ENCODE results near the gene PIGP.

Gene PIGP

DNA sequence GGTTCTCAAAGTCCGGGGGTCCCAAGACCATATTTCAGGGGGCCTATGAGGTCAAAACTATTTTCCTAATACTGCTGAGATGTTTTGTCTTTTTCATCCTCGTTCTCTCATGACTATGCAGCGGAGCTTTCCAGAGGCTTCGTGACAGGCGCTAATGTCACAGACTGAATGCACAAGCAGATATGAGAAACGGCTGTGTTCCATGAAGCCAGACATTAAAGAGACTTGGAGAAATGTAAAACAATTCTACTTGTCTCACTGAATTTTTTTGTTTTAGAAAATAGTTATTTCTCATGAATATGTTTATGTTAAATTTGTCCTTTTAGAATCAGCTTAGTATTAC lies 10.3 kb downstream of the PIGP start:
- Histone ChIP-seq H3K4me1 (ENCODE audit: low read length) (no peaks in the 10 kb centered on the region), H2AFZ (ENCODE audit: low read depth, low read length) (no peak overlapping the region), H3K36me3 (replicated peaks; ENCODE audit: low read depth, low read length) (no peaks in the 10 kb centered on the region), H3K27ac (ENCODE audit: low read length) (no peak overlapping the region), H3K9ac (ENCODE audit: low read length) (no peak overlapping the region), H3K27me3 (ENCODE audit: low read depth, low read length) (no peaks in the 10 kb centered on the region), H3K4me3 (ENCODE audit: low read length) (no peak overlapping the region), H3K4me2 (ENCODE audit: low read length) (no peak overlapping the region), H3K9me3 (ENCODE audit: insufficient read depth, low read length) (no peaks in the 10 kb centered on the region), H4K20me1 (ENCODE audit: insufficient read depth, low read length) (no peaks in the 10 kb centered on the region), H3K79me2 (ENCODE audit: low read length) (no peaks in the 10 kb centered on the region)
- TF ChIP-seq, protein P1, sequence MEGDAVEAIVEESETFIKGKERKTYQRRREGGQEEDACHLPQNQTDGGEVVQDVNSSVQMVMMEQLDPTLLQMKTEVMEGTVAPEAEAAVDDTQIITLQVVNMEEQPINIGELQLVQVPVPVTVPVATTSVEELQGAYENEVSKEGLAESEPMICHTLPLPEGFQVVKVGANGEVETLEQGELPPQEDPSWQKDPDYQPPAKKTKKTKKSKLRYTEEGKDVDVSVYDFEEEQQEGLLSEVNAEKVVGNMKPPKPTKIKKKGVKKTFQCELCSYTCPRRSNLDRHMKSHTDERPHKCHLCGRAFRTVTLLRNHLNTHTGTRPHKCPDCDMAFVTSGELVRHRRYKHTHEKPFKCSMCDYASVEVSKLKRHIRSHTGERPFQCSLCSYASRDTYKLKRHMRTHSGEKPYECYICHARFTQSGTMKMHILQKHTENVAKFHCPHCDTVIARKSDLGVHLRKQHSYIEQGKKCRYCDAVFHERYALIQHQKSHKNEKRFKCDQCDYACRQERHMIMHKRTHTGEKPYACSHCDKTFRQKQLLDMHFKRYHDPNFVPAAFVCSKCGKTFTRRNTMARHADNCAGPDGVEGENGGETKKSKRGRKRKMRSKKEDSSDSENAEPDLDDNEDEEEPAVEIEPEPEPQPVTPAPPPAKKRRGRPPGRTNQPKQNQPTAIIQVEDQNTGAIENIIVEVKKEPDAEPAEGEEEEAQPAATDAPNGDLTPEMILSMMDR (IDR thresholded peaks at IDR 0.05; ENCODE audit: low read depth, low read length): no peak
- TF ChIP-seq EZH2phosphoT487 (IDR thresholded peaks at IDR 0.05; ENCODE audit: low read depth): no peak

DNA sequence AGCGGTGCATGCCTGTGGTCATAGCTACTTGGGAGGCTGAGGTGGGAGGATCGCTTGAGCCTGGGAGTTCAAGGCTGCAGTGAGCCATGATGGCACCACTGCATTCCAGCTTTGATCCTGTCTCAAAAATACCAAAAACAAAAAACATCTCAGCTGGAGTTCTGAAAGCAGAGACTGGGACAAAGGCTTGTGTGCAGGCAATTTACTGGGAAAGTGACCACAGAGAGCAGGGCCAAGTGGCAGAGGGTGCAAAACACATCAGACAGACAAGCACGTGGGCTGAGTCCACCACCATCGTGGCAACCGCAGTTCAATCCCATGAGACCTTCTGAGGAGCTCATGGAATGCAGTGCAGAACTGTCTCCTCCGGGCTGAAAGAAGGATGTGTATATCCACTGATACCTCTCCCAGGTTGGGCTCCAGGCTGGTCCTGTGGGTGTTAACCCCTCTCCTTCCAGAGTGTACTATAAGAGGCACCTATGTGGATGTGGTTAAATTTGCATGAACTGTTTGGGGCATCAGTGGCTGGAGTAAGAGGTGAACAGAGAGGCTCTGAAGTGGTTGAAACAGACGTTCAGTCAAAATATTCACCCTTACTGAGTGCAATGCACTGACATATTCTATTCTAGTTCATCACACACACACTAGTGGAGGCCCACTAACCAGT lies 10.8 kb downstream of the PIGP start:
- H3K9ac ChIP-seq (ENCODE audit: low read length): no peak overlapping the region
- H3K4me1 ChIP-seq (ENCODE audit: low read length): no peaks in the 10 kb centered on the region
- TF ChIP-seq, protein P1 (IDR thresholded peaks at IDR 0.05; ENCODE audit: low read depth, low read length): no peak
- no peak for TF ChIP-seq EZH2phosphoT487 (IDR thresholded peaks at IDR 0.05; ENCODE audit: low read depth)
- H3K4me3 ChIP-seq (ENCODE audit: low read length): no peak overlapping the region
- no peaks in the 10 kb centered on the region for H3K36me3 ChIP-seq (replicated peaks; ENCODE audit: low read depth, low read length)
- H3K27ac ChIP-seq (ENCODE audit: low read length): no peak overlapping the region
- H3K79me2 ChIP-seq (ENCODE audit: low read length): no peaks in the 10 kb centered on the region
- H2AFZ ChIP-seq (ENCODE audit: low read depth, low read length): no peak overlapping the region
- no peaks in the 10 kb centered on the region for H4K20me1 ChIP-seq (ENCODE audit: insufficient read depth, low read length)
- no peak overlapping the region for H3K4me2 ChIP-seq (ENCODE audit: low read length)
- no peaks in the 10 kb centered on the region for H3K9me3 ChIP-seq (ENCODE audit: insufficient read depth, low read length)
- no peaks in the 10 kb centered on the region for H3K27me3 ChIP-seq (ENCODE audit: low read depth, low read length)

DNA sequence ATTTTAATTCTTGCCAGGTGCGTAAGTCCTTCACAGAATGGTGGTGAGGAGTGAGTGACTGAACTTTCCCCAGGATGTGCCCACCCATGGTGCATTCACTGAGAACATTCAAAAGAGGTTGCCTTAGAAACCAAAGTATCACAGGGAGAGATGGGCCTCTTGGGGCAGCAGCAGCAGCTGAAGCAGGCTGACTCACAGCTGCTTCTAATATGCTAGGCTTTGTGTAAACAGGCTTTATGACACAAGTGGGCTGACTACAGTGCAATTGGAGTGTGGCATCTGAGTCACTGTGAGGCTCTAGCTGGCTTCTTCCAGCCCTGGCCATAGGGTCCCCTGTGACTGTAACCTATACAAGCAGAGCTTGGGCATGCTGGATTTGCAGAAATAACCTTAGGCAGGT lies 12.6 kb downstream of the PIGP start:
- no peaks in the 10 kb centered on the region for H3K9me3 ChIP-seq (ENCODE audit: insufficient read depth, low read length)
- no peak for TF ChIP-seq EZH2phosphoT487 (IDR thresholded peaks at IDR 0.05; ENCODE audit: low read depth)
- TF ChIP-seq, protein P1 (IDR thresholded peaks at IDR 0.05; ENCODE audit: low read depth, low read length): no peak
- H3K27ac ChIP-seq (ENCODE audit: low read length): no peak overlapping the region
- no peaks in the 10 kb centered on the region for H3K36me3 ChIP-seq (replicated peaks; ENCODE audit: low read depth, low read length)
- no peaks in the 10 kb centered on the region for H3K79me2 ChIP-seq (ENCODE audit: low read length)
- H3K27me3 ChIP-seq (ENCODE audit: low read depth, low read length): no peaks in the 10 kb centered on the region
- H3K4me2 ChIP-seq (ENCODE audit: low read length): no peak overlapping the region
- no peak overlapping the region for H3K9ac ChIP-seq (ENCODE audit: low read length)
- H3K4me3 ChIP-seq (ENCODE audit: low read length): no peak overlapping the region
- H2AFZ ChIP-seq (ENCODE audit: low read depth, low read length): no peak overlapping the region
- H3K4me1 ChIP-seq (ENCODE audit: low read length): no peaks in the 10 kb centered on the region
- no peaks in the 10 kb centered on the region for H4K20me1 ChIP-seq (ENCODE audit: insufficient read depth, low read length)

DNA sequence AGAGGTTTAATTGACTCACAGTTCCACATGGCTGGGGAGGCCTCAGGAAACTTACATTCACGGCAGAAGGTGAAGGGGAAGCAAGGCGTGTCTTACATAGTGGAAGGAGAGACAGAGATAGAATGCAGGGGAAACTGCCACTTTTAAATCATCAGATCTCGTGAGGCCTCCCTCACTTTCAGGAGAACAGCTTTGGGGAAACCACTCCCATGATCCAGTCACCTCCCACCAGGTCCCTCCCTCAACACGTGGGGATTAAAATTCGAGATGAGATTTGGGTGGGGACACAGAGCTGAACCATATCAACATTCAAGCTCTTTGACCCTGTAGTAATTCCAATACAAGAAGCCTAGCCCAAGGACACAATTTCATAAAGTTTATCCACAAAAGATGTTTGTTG lies 13.7 kb downstream of the PIGP start:
- no peaks in the 10 kb centered on the region for H3K9me3 ChIP-seq (ENCODE audit: insufficient read depth, low read length)
- no peaks in the 10 kb centered on the region for H3K4me1 ChIP-seq (ENCODE audit: low read length)
- no peak overlapping the region for H2AFZ ChIP-seq (ENCODE audit: low read depth, low read length)
- H3K4me3 ChIP-seq (ENCODE audit: low read length): no peak overlapping the region
- no peak overlapping the region for H3K27ac ChIP-seq (ENCODE audit: low read length)
- TF ChIP-seq, protein P1 (IDR thresholded peaks at IDR 0.05; ENCODE audit: low read depth, low read length): no peak
- TF ChIP-seq EZH2phosphoT487 (IDR thresholded peaks at IDR 0.05; ENCODE audit: low read depth): no peak
- no peaks in the 10 kb centered on the region for H3K79me2 ChIP-seq (ENCODE audit: low read length)
- no peaks in the 10 kb centered on the region for H3K36me3 ChIP-seq (replicated peaks; ENCODE audit: low read depth, low read length)
- no peak overlapping the region for H3K9ac ChIP-seq (ENCODE audit: low read length)
- H4K20me1 ChIP-seq (ENCODE audit: insufficient read depth, low read length): no peaks in the 10 kb centered on the region
- no peak overlapping the region for H3K4me2 ChIP-seq (ENCODE audit: low read length)
- H3K27me3 ChIP-seq (ENCODE audit: low read depth, low read length): peaks cover 3% of the 10 kb centered on the region; the same call in 1 of the 2 replicates
